HEK293 (cell line): ENCODE measurements around the gene TJP3.

Experiments
- CTCF ChIA-PET: fragments of 350-600 bp; formaldehyde crosslinking; extraction: SDS; loops from one replicate; lab custom pipeline; 2021; ENCODE audit warnings: antibody characterized with exemption; lab: Yijun Ruan, JAX
- POLR2A ChIA-PET: fragments of 300-600 bp; formaldehyde crosslinking; extraction: SDS; loops from one replicate; lab custom pipeline; 2020; ENCODE audit warnings: antibody characterized with exemption, inconsistent platforms; lab: Yijun Ruan, JAX
- H3K27ac ChIP-seq: fragments of 200-500 bp; sonication (Bioruptor generic); 2 replicates; pipeline ENCODE4 v1.5.1; 2014; ENCODE audit warnings: low read depth, low read length, control low read depth, inconsistent platforms; ENCODE audit errors: extremely low read depth
- H3K36me3 ChIP-seq, 2 experiments: fragments of 200-500 bp in 1 of 2; sonication (Bioruptor generic) in 1 of 2; 1 replicate in 1 of 2; 2 replicates in 1 of 2; pipeline ENCODE4 v1.5.1; 2014 to 2017; ENCODE audit warnings: inconsistent platforms in 2 of 2, low read length in 2 of 2; ENCODE audit not compliant: control insufficient read depth in 2 of 2, insufficient read depth in 1 of 2
- H3K4me1 ChIP-seq: fragments of 200-500 bp; sonication (Bioruptor generic); 2 replicates; pipeline ENCODE4 v1.5.1; 2014; ENCODE audit warnings: mild to moderate bottlenecking, low read length, inconsistent platforms; ENCODE audit not compliant: control insufficient read depth, insufficient read depth
- H3K4me3 ChIP-seq: 2 replicates; pipeline ENCODE4 v1.5.1; 2011; ENCODE audit warnings: low read depth, mild to moderate bottlenecking, control low read depth, low read length, moderate library complexity
- H3K9me3 ChIP-seq: fragments of 200-500 bp; sonication (Bioruptor generic); 2 replicates; pipeline ENCODE4 v1.5.1; 2014; ENCODE audit warnings: low read depth, low read length, inconsistent platforms; ENCODE audit not compliant: control insufficient read depth, insufficient read depth
- SP7 ChIP-seq: fragments of 450-650 bp; formaldehyde crosslinking; IDR thresholded peaks from 2 replicates; pipeline ENCODE4 v1.5.1; 2016; ENCODE audit warnings: missing biosample characterization, missing genetic modification characterization
- ZNF2 ChIP-seq: fragments of 450-650 bp; formaldehyde crosslinking; IDR thresholded peaks from 2 replicates; pipeline ENCODE4 v1.5.1; 2016; ENCODE audit warnings: missing biosample characterization, missing genetic modification characterization
- ZNF530 ChIP-seq: fragments of 450-650 bp; formaldehyde crosslinking; IDR thresholded peaks from 2 replicates; pipeline ENCODE4 v1.5.1; 2016; ENCODE audit warnings: low read depth, missing biosample characterization, missing genetic modification characterization
- ZNF785 ChIP-seq: fragments of 450-650 bp; formaldehyde crosslinking; IDR thresholded peaks from 2 replicates; pipeline ENCODE4 v1.5.1; 2016; ENCODE audit warnings: missing biosample characterization, missing genetic modification characterization
- TF ChIP-seq, protein P1 (sequence below): fragments of 450-650 bp; formaldehyde crosslinking; IDR thresholded peaks from 2 replicates; pipeline ENCODE4 v1.5.1; 2016; ENCODE audit warnings: missing biosample characterization, missing genetic modification characterization, borderline replicate concordance
- TF ChIP-seq, protein P2 (sequence below): fragments of 450-650 bp; formaldehyde crosslinking; IDR thresholded peaks from 2 replicates; pipeline ENCODE4 v1.5.1; 2016; ENCODE audit warnings: missing biosample characterization, missing genetic modification characterization
- TF ChIP-seq, protein P3 (sequence below): fragments of 450-650 bp; formaldehyde crosslinking; IDR thresholded peaks from 2 replicates; pipeline ENCODE4 v1.5.1; 2016; ENCODE audit warnings: missing biosample characterization, missing genetic modification characterization, borderline replicate concordance
- TF ChIP-seq, protein P4 (sequence below): fragments of 450-650 bp; formaldehyde crosslinking; IDR thresholded peaks from 2 replicates; pipeline ENCODE4 v1.5.1; 2016; ENCODE audit warnings: missing biosample characterization, missing genetic modification characterization

TJP3 gene

DNA sequence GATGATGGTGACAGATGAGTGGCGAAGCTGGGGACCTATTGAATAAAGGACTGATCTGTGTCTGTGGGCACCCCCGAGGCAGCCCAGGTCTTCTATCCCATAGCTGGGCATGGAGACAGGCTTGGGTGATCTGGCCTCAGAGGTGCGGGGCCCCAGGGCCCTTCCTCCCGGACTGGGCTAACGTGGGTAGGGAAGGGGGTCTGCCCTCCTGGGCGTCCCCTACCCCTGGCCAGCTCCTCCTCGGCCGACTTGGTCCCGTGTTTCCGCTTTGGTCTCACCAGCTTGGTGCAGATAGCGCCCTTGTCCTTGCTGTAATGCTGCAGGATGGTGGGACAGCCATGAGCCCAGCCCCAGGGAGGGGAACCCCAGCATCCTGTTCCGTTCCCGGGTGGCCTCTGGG lies 74.7 kb downstream of the TJP3 start:
- TF ChIP-seq ZNF785, result no peak
- TF ChIP-seq, protein P1, sequence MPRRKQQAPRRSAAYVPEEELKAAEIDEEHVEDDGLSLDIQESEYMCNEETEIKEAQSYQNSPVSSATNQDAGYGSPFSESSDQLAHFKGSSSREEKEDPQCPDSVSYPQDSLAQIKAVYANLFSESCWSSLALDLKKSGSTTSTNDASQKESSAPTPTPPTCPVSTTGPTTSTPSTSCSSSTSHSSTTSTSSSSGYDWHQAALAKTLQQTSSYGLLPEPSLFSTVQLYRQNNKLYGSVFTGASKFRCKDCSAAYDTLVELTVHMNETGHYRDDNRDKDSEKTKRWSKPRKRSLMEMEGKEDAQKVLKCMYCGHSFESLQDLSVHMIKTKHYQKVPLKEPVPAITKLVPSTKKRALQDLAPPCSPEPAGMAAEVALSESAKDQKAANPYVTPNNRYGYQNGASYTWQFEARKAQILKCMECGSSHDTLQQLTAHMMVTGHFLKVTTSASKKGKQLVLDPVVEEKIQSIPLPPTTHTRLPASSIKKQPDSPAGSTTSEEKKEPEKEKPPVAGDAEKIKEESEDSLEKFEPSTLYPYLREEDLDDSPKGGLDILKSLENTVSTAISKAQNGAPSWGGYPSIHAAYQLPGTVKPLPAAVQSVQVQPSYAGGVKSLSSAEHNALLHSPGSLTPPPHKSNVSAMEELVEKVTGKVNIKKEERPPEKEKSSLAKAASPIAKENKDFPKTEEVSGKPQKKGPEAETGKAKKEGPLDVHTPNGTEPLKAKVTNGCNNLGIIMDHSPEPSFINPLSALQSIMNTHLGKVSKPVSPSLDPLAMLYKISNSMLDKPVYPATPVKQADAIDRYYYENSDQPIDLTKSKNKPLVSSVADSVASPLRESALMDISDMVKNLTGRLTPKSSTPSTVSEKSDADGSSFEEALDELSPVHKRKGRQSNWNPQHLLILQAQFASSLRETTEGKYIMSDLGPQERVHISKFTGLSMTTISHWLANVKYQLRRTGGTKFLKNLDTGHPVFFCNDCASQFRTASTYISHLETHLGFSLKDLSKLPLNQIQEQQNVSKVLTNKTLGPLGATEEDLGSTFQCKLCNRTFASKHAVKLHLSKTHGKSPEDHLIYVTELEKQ (tag by site-specific recombination), result no peak
- no peak for TF ChIP-seq ZNF530
- TF ChIP-seq, protein P2, sequence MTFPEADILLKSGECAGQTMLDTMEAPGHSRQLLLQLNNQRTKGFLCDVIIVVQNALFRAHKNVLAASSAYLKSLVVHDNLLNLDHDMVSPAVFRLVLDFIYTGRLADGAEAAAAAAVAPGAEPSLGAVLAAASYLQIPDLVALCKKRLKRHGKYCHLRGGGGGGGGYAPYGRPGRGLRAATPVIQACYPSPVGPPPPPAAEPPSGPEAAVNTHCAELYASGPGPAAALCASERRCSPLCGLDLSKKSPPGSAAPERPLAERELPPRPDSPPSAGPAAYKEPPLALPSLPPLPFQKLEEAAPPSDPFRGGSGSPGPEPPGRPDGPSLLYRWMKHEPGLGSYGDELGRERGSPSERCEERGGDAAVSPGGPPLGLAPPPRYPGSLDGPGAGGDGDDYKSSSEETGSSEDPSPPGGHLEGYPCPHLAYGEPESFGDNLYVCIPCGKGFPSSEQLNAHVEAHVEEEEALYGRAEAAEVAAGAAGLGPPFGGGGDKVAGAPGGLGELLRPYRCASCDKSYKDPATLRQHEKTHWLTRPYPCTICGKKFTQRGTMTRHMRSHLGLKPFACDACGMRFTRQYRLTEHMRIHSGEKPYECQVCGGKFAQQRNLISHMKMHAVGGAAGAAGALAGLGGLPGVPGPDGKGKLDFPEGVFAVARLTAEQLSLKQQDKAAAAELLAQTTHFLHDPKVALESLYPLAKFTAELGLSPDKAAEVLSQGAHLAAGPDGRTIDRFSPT (tag by site-specific recombination), result no peak
- TF ChIP-seq, protein P3, sequence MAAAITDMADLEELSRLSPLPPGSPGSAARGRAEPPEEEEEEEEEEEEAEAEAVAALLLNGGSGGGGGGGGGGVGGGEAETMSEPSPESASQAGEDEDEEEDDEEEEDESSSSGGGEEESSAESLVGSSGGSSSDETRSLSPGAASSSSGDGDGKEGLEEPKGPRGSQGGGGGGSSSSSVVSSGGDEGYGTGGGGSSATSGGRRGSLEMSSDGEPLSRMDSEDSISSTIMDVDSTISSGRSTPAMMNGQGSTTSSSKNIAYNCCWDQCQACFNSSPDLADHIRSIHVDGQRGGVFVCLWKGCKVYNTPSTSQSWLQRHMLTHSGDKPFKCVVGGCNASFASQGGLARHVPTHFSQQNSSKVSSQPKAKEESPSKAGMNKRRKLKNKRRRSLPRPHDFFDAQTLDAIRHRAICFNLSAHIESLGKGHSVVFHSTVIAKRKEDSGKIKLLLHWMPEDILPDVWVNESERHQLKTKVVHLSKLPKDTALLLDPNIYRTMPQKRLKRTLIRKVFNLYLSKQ (tag by site-specific recombination), result no peak
- Histone ChIP-seq H3K9me3 (no peaks in the 10 kb centered on the region), H3K36me3 (no peaks in the 10 kb centered on the region), H3K27ac (no peak overlapping the region), H3K4me1 (no peaks in the 10 kb centered on the region), H3K4me3 (no peak overlapping the region)
- ChIA-PET POLR2A (no interaction called here), CTCF (interaction anchor here (0.6 to 0.7 kb wide), 2 partner anchors 425 to 623 kb away, joined by 3 read pairs; no protein-coding TSS in a partner anchor)

DNA sequence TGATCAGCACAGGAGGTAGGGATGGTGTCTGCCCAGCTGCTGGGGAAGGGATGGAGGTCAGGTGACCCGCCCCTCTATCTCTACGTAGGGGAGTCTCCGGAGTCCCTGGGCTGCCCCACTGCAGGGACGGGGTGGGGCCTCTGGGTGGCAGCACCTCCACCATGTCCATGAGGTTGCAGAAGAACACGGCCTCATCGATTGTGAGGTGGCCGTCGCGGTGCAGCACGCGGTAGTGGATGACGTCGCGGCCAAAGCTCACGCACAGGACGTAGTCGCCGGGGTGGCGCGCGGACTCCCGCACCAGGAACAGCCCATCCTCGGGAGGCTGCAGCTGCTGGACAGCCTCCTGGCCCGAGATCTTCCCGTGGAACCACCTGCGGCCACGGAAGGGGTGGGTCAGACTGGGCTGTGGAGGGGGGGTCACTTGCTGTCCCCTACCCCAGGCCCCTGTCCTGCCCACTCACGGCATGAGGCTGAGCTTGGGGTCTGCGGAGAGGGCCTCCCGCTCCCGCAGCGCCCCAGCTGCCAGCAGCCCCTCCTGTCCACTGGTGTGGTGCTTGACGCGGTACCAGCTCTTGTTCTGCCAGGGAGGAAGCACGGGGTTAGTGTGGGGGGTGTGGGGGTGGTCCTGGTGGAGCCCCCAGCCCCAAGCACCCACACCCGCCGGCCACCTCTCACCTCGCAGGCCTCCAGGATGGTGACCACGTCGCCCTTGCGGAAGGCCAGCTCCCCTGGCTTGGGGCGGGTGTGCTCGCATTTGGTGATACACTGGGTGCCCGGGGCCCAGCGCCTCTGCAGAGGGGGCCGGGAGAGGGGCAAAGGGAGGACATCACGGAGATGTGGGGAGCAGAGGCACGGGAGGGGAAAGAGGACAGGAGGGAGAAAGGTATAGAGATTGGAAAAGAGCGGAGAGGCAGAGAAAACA lies 75.7 kb downstream of the TJP3 start:
- Histone ChIP-seq H3K27ac (no peak overlapping the region), H3K4me1 (no peaks in the 10 kb centered on the region), H3K9me3 (no peaks in the 10 kb centered on the region), H3K36me3 (no peaks in the 10 kb centered on the region), H3K4me3 (no peak overlapping the region)
- POLR2A ChIA-PET, result interaction anchor here (1.6 kb wide), 1 partner anchor 22 kb away, joined by 6 read pairs; the partner anchor contains the start of genes APBA3 and MRPL54
- TF ChIP-seq, protein P4, sequence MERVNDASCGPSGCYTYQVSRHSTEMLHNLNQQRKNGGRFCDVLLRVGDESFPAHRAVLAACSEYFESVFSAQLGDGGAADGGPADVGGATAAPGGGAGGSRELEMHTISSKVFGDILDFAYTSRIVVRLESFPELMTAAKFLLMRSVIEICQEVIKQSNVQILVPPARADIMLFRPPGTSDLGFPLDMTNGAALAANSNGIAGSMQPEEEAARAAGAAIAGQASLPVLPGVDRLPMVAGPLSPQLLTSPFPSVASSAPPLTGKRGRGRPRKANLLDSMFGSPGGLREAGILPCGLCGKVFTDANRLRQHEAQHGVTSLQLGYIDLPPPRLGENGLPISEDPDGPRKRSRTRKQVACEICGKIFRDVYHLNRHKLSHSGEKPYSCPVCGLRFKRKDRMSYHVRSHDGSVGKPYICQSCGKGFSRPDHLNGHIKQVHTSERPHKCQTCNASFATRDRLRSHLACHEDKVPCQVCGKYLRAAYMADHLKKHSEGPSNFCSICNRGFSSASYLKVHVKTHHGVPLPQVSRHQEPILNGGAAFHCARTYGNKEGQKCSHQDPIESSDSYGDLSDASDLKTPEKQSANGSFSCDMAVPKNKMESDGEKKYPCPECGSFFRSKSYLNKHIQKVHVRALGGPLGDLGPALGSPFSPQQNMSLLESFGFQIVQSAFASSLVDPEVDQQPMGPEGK (tag by site-specific recombination), result 0 out of 2 replicates have a peak, but pooled peaks have one; percentile 7
- TF ChIP-seq SP7, result no peak
- TF ChIP-seq ZNF2 (tag by site-specific recombination), result 0 out of 2 replicates have a peak, but pooled peaks have one; percentile 37
- CTCF ChIA-PET, result interaction anchor here (0.8 to 1.1 kb wide), 2 partner anchors 9 to 38 kb away, joined by 3 to 4 read pairs; no protein-coding TSS in a partner anchor
